ENCODE results near the gene RHOBTB1. TPM values are rescaled to one million over a fixed set of nuclear protein-coding genes. Genes with fewer than 3 reads are reported as not detected.
A peak's percentile ranks its signal among the peaks of the same experiment; 100 is the strongest.

RHOBTB1 gene
- total RNA-seq, 4 donors from 2014 or later: 22.2 to 47.7 (median 33.5) TPM

DNA sequence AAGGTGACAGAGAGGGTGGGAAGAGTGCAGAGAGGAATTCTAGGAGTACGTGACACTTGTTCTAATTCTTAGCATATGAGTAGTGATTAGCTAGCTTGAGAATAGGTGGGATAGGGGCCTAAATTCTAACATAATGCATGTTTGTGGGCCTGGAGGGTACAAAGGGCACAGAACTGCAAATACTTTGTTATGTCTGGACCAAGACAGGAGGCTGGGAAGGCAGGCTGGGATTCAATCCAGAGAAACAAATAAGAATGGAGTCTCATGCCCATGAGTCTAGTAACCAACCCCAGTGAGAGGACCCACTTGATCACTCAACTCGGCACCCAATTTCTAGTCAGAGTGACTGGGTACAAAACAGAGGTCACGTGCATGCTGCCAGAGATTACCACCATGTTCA lies 40.9 kb downstream of the RHOBTB1 start:
- in situ Hi-C loops (cut with MboI; ENCODE audit: low sequenced_read_pairs in 4 of 4): loop anchor here in 1 of 4 donors (25.0 kb wide), 1 partner anchor 1159 kb away; no protein-coding TSS in a partner anchor
- DNase-seq (no peak), ATAC-seq (no peak)
- Histone ChIP-seq H3K36me3 (no peaks in the 10 kb centered on the region), H3K9me3 (no peaks in the 10 kb centered on the region), H3K4me3 (no peak overlapping the region), H3K4me1 (peaks cover 59 to 78% of the 10 kb centered on the region in 2 donors), H3K27ac (peak overlapping the region; percentile 82 to 96 (median 88)), H3K27me3 (no peaks in the 10 kb centered on the region)
- TF ChIP-seq, protein P1, sequence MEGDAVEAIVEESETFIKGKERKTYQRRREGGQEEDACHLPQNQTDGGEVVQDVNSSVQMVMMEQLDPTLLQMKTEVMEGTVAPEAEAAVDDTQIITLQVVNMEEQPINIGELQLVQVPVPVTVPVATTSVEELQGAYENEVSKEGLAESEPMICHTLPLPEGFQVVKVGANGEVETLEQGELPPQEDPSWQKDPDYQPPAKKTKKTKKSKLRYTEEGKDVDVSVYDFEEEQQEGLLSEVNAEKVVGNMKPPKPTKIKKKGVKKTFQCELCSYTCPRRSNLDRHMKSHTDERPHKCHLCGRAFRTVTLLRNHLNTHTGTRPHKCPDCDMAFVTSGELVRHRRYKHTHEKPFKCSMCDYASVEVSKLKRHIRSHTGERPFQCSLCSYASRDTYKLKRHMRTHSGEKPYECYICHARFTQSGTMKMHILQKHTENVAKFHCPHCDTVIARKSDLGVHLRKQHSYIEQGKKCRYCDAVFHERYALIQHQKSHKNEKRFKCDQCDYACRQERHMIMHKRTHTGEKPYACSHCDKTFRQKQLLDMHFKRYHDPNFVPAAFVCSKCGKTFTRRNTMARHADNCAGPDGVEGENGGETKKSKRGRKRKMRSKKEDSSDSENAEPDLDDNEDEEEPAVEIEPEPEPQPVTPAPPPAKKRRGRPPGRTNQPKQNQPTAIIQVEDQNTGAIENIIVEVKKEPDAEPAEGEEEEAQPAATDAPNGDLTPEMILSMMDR (IDR thresholded peaks at IDR 0.05 in 4 of 5, conservative IDR thresholded peaks at IDR 0.05 in 1 of 5): no peak
- no peak for TF ChIP-seq POLR2A (IDR thresholded peaks at IDR 0.05)
- intact Hi-C loops (cut with DNase I; ENCODE audit: low total_unique reads): loop anchor here (10.0 kb wide), 1 partner anchor 1162 kb away; no protein-coding TSS in a partner anchor

DNA sequence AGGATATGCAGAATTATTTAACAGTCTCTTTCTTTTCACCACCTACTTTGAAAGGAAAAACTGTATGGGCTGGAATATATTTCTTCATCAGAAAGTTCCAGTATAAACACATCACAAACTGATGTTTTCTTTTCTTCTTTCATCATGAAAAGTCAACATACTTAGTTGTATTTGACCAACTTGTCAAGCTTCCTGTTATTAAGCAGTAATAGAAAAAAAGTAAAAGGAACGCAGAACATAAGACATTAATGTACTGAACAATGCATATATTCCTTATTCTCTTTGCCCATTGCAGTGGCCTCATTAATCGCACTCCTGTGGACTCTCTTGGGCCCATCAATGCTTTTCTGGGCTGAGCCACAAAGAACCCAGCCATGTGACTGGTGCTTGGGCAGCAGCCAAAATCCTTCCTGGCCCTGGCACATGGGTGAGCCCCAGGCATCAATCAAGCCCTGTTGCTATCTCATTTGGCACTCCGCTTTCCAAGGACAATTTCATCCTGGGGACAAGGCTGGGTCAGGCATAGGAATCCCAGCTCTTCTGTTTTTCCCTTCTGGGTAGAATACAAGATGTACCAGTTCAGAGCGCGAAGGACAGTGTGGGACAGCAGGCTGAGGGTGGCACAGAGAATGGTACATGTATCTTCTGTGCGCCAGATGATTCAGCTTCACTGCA lies 42.3 kb downstream of the RHOBTB1 start:
- Histone ChIP-seq H3K36me3 (no peaks in the 10 kb centered on the region), H3K27me3 (no peaks in the 10 kb centered on the region), H3K4me3 (no peak overlapping the region), H3K27ac (peak overlapping the region; percentile 82 to 96 (median 88)), H3K4me1 (peaks cover 46 to 70% of the 10 kb centered on the region in 2 donors), H3K9me3 (no peaks in the 10 kb centered on the region)
- in situ Hi-C loops (cut with MboI; ENCODE audit: low sequenced_read_pairs in 4 of 4): loop anchor here in 1 of 4 donors (25.0 kb wide), 1 partner anchor 1161 kb away; no protein-coding TSS in a partner anchor
- ATAC-seq (peak; percentile 95 to 96), DNase-seq (peak; percentile 86 to 90)
- intact Hi-C loops (cut with DNase I; ENCODE audit: low total_unique reads): loop anchor here (10.0 kb wide), 1 partner anchor 1163 kb away; no protein-coding TSS in a partner anchor
- TF ChIP-seq, protein P1 (IDR thresholded peaks at IDR 0.05 in 4 of 5, conservative IDR thresholded peaks at IDR 0.05 in 1 of 5): no peak
- TF ChIP-seq POLR2A (IDR thresholded peaks at IDR 0.05): no peak

DNA sequence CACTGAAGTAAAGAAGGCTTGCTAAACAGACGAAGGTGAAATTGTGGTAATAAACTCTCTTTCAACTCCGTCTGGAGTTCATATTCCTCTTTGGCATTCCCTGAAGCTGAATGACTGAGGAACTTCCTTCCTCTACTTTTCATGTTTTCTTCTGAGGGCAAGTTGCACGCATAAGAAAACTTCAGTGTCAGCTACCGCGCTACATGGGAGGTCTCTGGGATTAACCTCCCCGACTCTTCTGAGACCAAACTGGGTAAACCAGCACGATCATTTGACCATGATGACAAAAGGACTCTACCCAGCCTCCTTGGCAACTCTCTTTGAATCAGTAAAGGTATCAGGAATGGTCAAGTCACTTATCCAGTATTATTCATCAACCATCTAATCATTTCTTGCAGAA lies 44.7 kb downstream of the RHOBTB1 start:
- H3K27ac ChIP-seq: peak overlapping the region; percentile 82 to 96 (median 88)
- H3K4me3 ChIP-seq: no peak overlapping the region
- in situ Hi-C loops (cut with MboI; ENCODE audit: low sequenced_read_pairs in 4 of 4): no loop called here
- H3K9me3 ChIP-seq: no peaks in the 10 kb centered on the region
- DNase-seq (no peak), ATAC-seq (no peak)
- no peak for TF ChIP-seq POLR2A (IDR thresholded peaks at IDR 0.05)
- TF ChIP-seq, protein P1 (IDR thresholded peaks at IDR 0.05 in 4 of 5, conservative IDR thresholded peaks at IDR 0.05 in 1 of 5): no peak
- H3K4me1 ChIP-seq: peaks cover 49 to 67% of the 10 kb centered on the region in 2 donors
- H3K27me3 ChIP-seq: no peaks in the 10 kb centered on the region
- intact Hi-C loops (cut with DNase I; ENCODE audit: low total_unique reads): no loop called here
- H3K36me3 ChIP-seq: no peaks in the 10 kb centered on the region

DNA sequence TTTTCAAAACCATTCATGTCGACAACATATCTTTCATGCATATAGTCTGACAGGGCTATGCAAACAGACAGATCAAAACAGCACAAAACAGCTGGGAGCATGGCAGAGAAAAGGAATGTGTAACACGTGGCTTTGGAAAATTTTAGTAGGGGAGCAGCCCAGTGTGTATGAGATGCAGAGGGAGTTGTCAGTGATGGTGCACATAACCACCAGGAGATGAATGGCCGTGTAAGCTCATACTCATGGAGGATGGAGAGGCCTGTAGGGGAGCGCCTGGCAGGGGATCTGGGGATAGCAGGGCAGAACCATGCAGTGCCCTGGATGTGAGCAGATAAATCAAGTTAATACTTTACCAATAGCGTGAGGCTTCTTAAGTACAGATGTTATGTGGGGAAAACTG lies 45.7 kb downstream of the RHOBTB1 start:
- intact Hi-C loops (cut with DNase I; ENCODE audit: low total_unique reads): no loop called here
- Histone ChIP-seq H3K4me3 (no peak overlapping the region), H3K27ac (peak overlapping the region; percentile 81 to 96 (median 86)), H3K36me3 (no peaks in the 10 kb centered on the region), H3K9me3 (no peaks in the 10 kb centered on the region), H3K4me1 (peaks cover 53 to 67% of the 10 kb centered on the region in 2 donors), H3K27me3 (no peaks in the 10 kb centered on the region)
- DNase-seq (no peak), ATAC-seq (no peak)
- TF ChIP-seq, protein P1 (IDR thresholded peaks at IDR 0.05 in 4 of 5, conservative IDR thresholded peaks at IDR 0.05 in 1 of 5): no peak
- no peak for TF ChIP-seq POLR2A (IDR thresholded peaks at IDR 0.05)
- in situ Hi-C loops (cut with MboI; ENCODE audit: low sequenced_read_pairs in 4 of 4): no loop called here
